H1 (cell line): ENCODE data around the gene DNAH10. TPM values are rescaled to one million over a fixed set of nuclear protein-coding genes. Genes with fewer than 3 reads are reported as not detected.

Experiments
- CTCF ChIA-PET: fragments of 300-600 bp; sonication (Branson Sonifier 250); formaldehyde crosslinking; loops from one replicate; lab custom pipeline; 2021; ENCODE audit not compliant: partially characterized antibody; lab: Charles Lee
- POLR2A ChIA-PET: fragments of 300-600 bp; sonication (Branson Sonifier 250); formaldehyde crosslinking; loops from one replicate; lab custom pipeline; 2021; ENCODE audit warnings: inconsistent platforms; ENCODE audit not compliant: partially characterized antibody; lab: Charles Lee
- DNase-seq, 2 experiments: peaks; one replicate each; pipeline versions ENCODE4 v3.0.0 to v3.0.0-alpha.2; 2010 to 2022; ENCODE audit warnings: low spot score in 2 of 2, low read depth in 1 of 2, mixed read lengths in 1 of 2
- FAIRE-seq: peaks from 2 replicates; lab custom pipeline; 2011; peaks lifted over from hg19 to GRCh38; lab: Jason Lieb, UNC
- H2AFZ ChIP-seq: 2 replicates; pipeline ENCODE4 v1.8.1; 2012; ENCODE audit warnings: low read length, inconsistent platforms
- H2AK5ac ChIP-seq: 2 replicates; pipeline ENCODE4 v1.6.1; 2013; ENCODE audit warnings: low read depth, low read length
- H2BK120ac ChIP-seq: replicated peaks from 2 replicates; pipeline ENCODE3; 2013; ENCODE audit warnings: low read depth, low read length, inconsistent platforms
- H2BK12ac ChIP-seq: 2 replicates; pipeline ENCODE4 v1.6.1; 2013; ENCODE audit warnings: low read depth, low read length
- H2BK15ac ChIP-seq: 2 replicates; pipeline ENCODE4 v1.6.1; 2013; ENCODE audit warnings: low read length
- H2BK20ac ChIP-seq: 2 replicates; pipeline ENCODE4 v1.6.1; 2013; ENCODE audit warnings: low read length
- H2BK5ac ChIP-seq: 2 replicates; pipeline ENCODE4 v1.6.1; 2013; ENCODE audit warnings: low read depth, low read length
- H3K14ac ChIP-seq: 2 replicates; pipeline ENCODE4 v1.6.1; 2013; ENCODE audit warnings: inconsistent platforms; ENCODE audit not compliant: insufficient read length
- H3K18ac ChIP-seq: 2 replicates; pipeline ENCODE4 v1.6.1; 2013; ENCODE audit warnings: low read length; ENCODE audit errors: extremely low read depth
- H3K23ac ChIP-seq: 2 replicates; pipeline ENCODE4 v1.6.1; 2013; ENCODE audit warnings: inconsistent platforms; ENCODE audit not compliant: insufficient read length
- H3K23me2 ChIP-seq: 2 replicates; pipeline ENCODE4 v1.6.1; 2013; ENCODE audit warnings: low read depth, low read length
- H3K27ac ChIP-seq: 2 replicates; pipeline ENCODE4 v1.6.1; 2011; ENCODE audit warnings: low read depth, low read length, inconsistent platforms
- H3K27me3 ChIP-seq, 4 experiments: replicated peaks in 1 of 4; 1 replicate in 1 of 4; 2 replicates in 3 of 4; pipeline versions ENCODE4 v1.6.1 to v1.8.1; 2011 to 2013; ENCODE audit warnings: low read length in 3 of 4, mild to moderate bottlenecking in 3 of 4, inconsistent platforms in 2 of 4, mixed read lengths in 2 of 4, moderate library complexity in 1 of 4; ENCODE audit not compliant: control insufficient read depth in 3 of 4, insufficient read depth in 3 of 4; ENCODE audit errors: extremely low read depth in 1 of 4
- H3K36me3 ChIP-seq, 4 experiments: 2 replicates each; pipeline versions ENCODE4 v1.6.1 to v1.8.1; 2011 to 2013; ENCODE audit warnings: mild to moderate bottlenecking in 4 of 4, low read length in 3 of 4, moderate library complexity in 2 of 4, control low read depth in 1 of 4, inconsistent platforms in 1 of 4; ENCODE audit not compliant: insufficient read depth in 4 of 4, control insufficient read depth in 2 of 4
- H3K4ac ChIP-seq: replicated peaks from 2 replicates; pipeline ENCODE3; 2013; ENCODE audit warnings: low read length, low read depth, mixed read lengths, inconsistent platforms; ENCODE audit not compliant: insufficient read length
- H3K4me1 ChIP-seq, 4 experiments: replicated peaks in 1 of 4; 1 replicate in 1 of 4; 2 replicates in 3 of 4; pipeline versions ENCODE4 v1.6.1 to v1.8.1; 2011 to 2013; ENCODE audit warnings: low read length in 3 of 4, inconsistent platforms in 2 of 4, mixed read lengths in 1 of 4; ENCODE audit not compliant: insufficient read depth in 4 of 4, control insufficient read depth in 3 of 4
- H3K4me2 ChIP-seq, 2 experiments: 2 replicates each; pipeline versions ENCODE4 v1.6.1 to v1.8.1; 2011 to 2013; ENCODE audit warnings: low read depth in 2 of 2, low read length in 2 of 2, control low read depth in 1 of 2, inconsistent platforms in 1 of 2, mild to moderate bottlenecking in 1 of 2; ENCODE audit not compliant: insufficient read depth in 1 of 2
- H3K4me3 ChIP-seq, 4 experiments: fragments of 200-600, 300-600 bp in 1 of 4; sonication (generic), shearing (Covaris generic), sonication (Bioruptor Twin) in 1 of 4; 2 replicates each; pipeline versions ENCODE4 v1.5.1 to v1.8.1; 2011 to 2016; ENCODE audit warnings: low read length in 4 of 4, low read depth in 3 of 4, control low read depth in 2 of 4, inconsistent platforms in 2 of 4, mild to moderate bottlenecking in 2 of 4, mixed read lengths in 1 of 4, moderate library complexity in 1 of 4; ENCODE audit not compliant: insufficient read depth in 2 of 4; ENCODE audit errors: extremely low read depth in 1 of 4
- H3K56ac ChIP-seq: replicated peaks from 2 replicates; pipeline ENCODE3; 2013; ENCODE audit warnings: low read depth, mild to moderate bottlenecking, mixed read lengths, low read length, inconsistent platforms; ENCODE audit not compliant: insufficient read length
- H3K79me1 ChIP-seq: 2 replicates; pipeline ENCODE4 v1.6.1; 2013; ENCODE audit warnings: low read depth, low read length, control low read depth
- H3K79me2 ChIP-seq, 2 experiments: 2 replicates each; pipeline versions ENCODE4 v1.6.1 to v1.8.1; 2012 to 2013; ENCODE audit warnings: low read length in 2 of 2, mild to moderate bottlenecking in 2 of 2, inconsistent platforms in 1 of 2; ENCODE audit not compliant: insufficient read depth in 2 of 2, control insufficient read depth in 1 of 2
- H3K9ac ChIP-seq, 4 experiments: replicated peaks in 1 of 4; 1 replicate in 1 of 4; 2 replicates in 3 of 4; pipeline versions ENCODE4 v1.6.1 to v1.8.1; 2011 to 2013; ENCODE audit warnings: low read depth in 3 of 4, low read length in 3 of 4, control low read depth in 2 of 4, mild to moderate bottlenecking in 2 of 4, moderate library complexity in 2 of 4, inconsistent platforms in 1 of 4; ENCODE audit errors: extremely low read depth in 1 of 4
- H3K9me3 ChIP-seq, 2 experiments: 2 replicates each; pipeline versions ENCODE4 v1.6.1 to v1.8.1; 2012 to 2013; ENCODE audit warnings: mild to moderate bottlenecking in 2 of 2, moderate library complexity in 2 of 2, control low read depth in 1 of 2, inconsistent platforms in 1 of 2, low read depth in 1 of 2, low read length in 1 of 2, mixed read lengths in 1 of 2; ENCODE audit not compliant: insufficient read depth in 2 of 2
- H4K20me1 ChIP-seq, 2 experiments: replicated peaks in 1 of 2; 2 replicates each; pipeline versions ENCODE3 to v1.8.1; 2011 to 2013; ENCODE audit warnings: inconsistent platforms in 2 of 2, low read length in 2 of 2, mild to moderate bottlenecking in 1 of 2; ENCODE audit not compliant: insufficient read depth in 2 of 2, control insufficient read depth in 1 of 2
- H4K5ac ChIP-seq: 2 replicates; pipeline ENCODE4 v1.6.1; 2013; ENCODE audit warnings: low read length, low read depth, mixed read lengths, inconsistent platforms; ENCODE audit not compliant: insufficient read length
- H4K8ac ChIP-seq: 2 replicates; pipeline ENCODE4 v1.8.0; 2013; ENCODE audit warnings: mild to moderate bottlenecking, moderate library complexity, low read length, inconsistent platforms; ENCODE audit not compliant: insufficient read depth; ENCODE audit errors: extremely low read depth
- H4K91ac ChIP-seq: replicated peaks from 2 replicates; pipeline ENCODE3; 2013; ENCODE audit warnings: low read length, mixed read lengths, inconsistent platforms; ENCODE audit not compliant: insufficient read length
- BACH1 ChIP-seq: IDR thresholded peaks from 2 replicates; pipeline ENCODE4 v1.6.1; 2012; ENCODE audit warnings: low read length, improper control_type of control experiment
- JUND ChIP-seq: IDR thresholded peaks from 2 replicates; pipeline ENCODE4 v1.6.1; 2011; ENCODE audit warnings: mild to moderate bottlenecking, improper control_type of control experiment, low read length
- SIRT6 ChIP-seq: IDR thresholded peaks from one replicate; pipeline ENCODE4 v1.7.1; 2012; ENCODE audit warnings: low read length, inconsistent platforms
- YY1 ChIP-seq: IDR thresholded peaks from 2 replicates; pipeline ENCODE4 v1.6.1; 2011; ENCODE audit warnings: low read depth, mild to moderate bottlenecking, low read length
- WGBS, 2 experiments: shearing (Covaris generic) in 1 of 2; methylation state at CpG; one replicate each; pipeline versions ENCODE4 v1.1.6 to v1.1.7; 2013 to 2015; ENCODE audit warnings: low lambda C conversion rate in 2 of 2, mixed read lengths in 2 of 2, inconsistent platforms in 1 of 2, low coverage in 1 of 2, missing lambda C conversion rate in 1 of 2; ENCODE audit not compliant: insufficient replicate concordance in 2 of 2, insufficient coverage in 1 of 2, insufficient read length in 1 of 2; ENCODE audit errors: extremely low coverage in 1 of 2, missing lambda C conversion rate in 1 of 2; 5-methylcytosine and 5-hydroxymethylcytosine counted together
- polyA plus RNA-seq, 7 experiments: library from polyadenylated mRNA; depleted of rRNA in 3 of 7; stranded (reverse) in 5 of 7; unstranded in 2 of 7; fragments of >200 nt in 5 of 7; fragments of 200-250 nt in 2 of 7; gene quantifications; 1 replicate in 5 of 7; 2 replicates in 1 of 7; 4 replicates in 1 of 7; pipeline versions ENCODE4 v1.2.1 to v1.2.3, GENCODE V29; 2011 to 2013; ENCODE audit warnings: missing spikeins in 2 of 7, mixed read lengths in 2 of 7
- total RNA-seq: library from RNA; stranded (reverse); fragmentation: NEBNext Ultra II Directional; extraction: Animal tissue kit (Norgen Biotek cat#: 25700); gene quantifications from 2 replicates; pipeline ENCODE4 v1.2.1, GENCODE V29; 2021
- TF ChIP-seq, protein P1 (sequence below): IDR thresholded peaks from 2 replicates; pipeline ENCODE4 v1.6.1; 2011; ENCODE audit warnings: low read depth, mild to moderate bottlenecking, low read length; ENCODE audit not compliant: insufficient read depth

The DNAH10 gene
- total and polyA plus RNA-seq, 2 of the 8 experiments (the other 6 are each of a cell fraction or from before 2014, with no cell fraction given): 0.02 to 0.24 TPM

DNA sequence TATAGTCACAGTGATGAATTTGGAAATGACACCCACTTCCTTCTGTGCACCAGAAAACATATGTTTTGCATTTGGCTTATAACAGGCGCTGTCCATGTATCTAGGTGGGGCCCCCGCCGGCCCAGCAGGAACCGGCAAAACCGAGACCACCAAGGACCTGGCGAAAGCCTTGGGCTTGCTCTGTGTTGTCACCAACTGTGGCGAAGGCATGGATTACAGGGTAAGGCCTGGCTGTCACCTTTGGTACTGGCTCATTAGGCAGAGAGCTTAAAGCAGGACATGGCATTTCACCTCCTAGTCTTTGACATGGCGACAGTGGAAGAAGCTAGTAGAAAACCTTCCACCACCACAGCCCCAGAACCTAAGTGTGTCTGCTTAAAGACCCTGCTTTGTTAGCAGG lies 85.8 kb downstream of the DNAH10 start:
- H4K5ac ChIP-seq: no peak overlapping the region
- DNase-seq (no peak), FAIRE-seq (no peak)
- H2BK20ac ChIP-seq: no peak overlapping the region
- TF ChIP-seq SIRT6 (no peak), BACH1 (no peak), YY1 (no peak), JUND (no peak)
- TF ChIP-seq, protein P1, sequence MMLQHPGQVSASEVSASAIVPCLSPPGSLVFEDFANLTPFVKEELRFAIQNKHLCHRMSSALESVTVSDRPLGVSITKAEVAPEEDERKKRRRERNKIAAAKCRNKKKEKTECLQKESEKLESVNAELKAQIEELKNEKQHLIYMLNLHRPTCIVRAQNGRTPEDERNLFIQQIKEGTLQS: no peak
- H3K23me2 ChIP-seq: peaks cover 3% of the 10 kb centered on the region; the same call in 1 of the 2 replicates
- H3K79me1 ChIP-seq: no peaks in the 10 kb centered on the region
- H4K8ac ChIP-seq: no peak overlapping the region
- no peak overlapping the region for H3K23ac ChIP-seq
- H3K9ac ChIP-seq: no peak overlapping the region
- H3K18ac ChIP-seq: no peak overlapping the region
- H2BK5ac ChIP-seq: no peak overlapping the region
- 96% methylated on average over 8 of the region's 8 CpGs; no CpG with 5 or more reads in 1 of the 2 experiments for WGBS, 2 experiments
- CTCF ChIA-PET: interaction anchor here (1.0 to 1.3 kb wide), 2 partner anchors 58 to 91 kb away, joined by 4 read pairs; no protein-coding TSS in a partner anchor
- H4K91ac ChIP-seq: no peak overlapping the region
- H2BK120ac ChIP-seq: no peak overlapping the region
- no peaks in the 10 kb centered on the region for H3K36me3 ChIP-seq
- no peak overlapping the region for H2BK12ac ChIP-seq
- H3K4me1 ChIP-seq: no peaks in the 10 kb centered on the region
- H4K20me1 ChIP-seq: no peaks in the 10 kb centered on the region
- no peak overlapping the region for H2BK15ac ChIP-seq
- no peaks in the 10 kb centered on the region for H3K27me3 ChIP-seq
- no peaks in the 10 kb centered on the region for H3K9me3 ChIP-seq
- no peak overlapping the region for H3K4me3 ChIP-seq
- no peak overlapping the region for H3K4ac ChIP-seq
- H3K27ac ChIP-seq: no peak overlapping the region
- no peak overlapping the region for H2AK5ac ChIP-seq
- H3K79me2 ChIP-seq: no peaks in the 10 kb centered on the region
- H2AFZ ChIP-seq: no peak overlapping the region
- H3K4me2 ChIP-seq: no peak overlapping the region
- POLR2A ChIA-PET: no interaction called here
- no peak overlapping the region for H3K56ac ChIP-seq
- no peak overlapping the region for H3K14ac ChIP-seq
